Middle frontal gyrus (tissue), 1 donor: ENCODE results near the gene SPATA32.

Experiments used
- DNase-seq: peaks from one replicate; pipeline ENCODE4 v3.0.0-alpha.2; 2015; ENCODE audit warnings: low spot score; ENCODE audit errors: extremely low spot score

SPATA32 gene

GRCh38 chr17:45230410-45230786 lies 31.5 kb downstream of the SPATA32 start:
- DNase-seq: no peak

DNA sequence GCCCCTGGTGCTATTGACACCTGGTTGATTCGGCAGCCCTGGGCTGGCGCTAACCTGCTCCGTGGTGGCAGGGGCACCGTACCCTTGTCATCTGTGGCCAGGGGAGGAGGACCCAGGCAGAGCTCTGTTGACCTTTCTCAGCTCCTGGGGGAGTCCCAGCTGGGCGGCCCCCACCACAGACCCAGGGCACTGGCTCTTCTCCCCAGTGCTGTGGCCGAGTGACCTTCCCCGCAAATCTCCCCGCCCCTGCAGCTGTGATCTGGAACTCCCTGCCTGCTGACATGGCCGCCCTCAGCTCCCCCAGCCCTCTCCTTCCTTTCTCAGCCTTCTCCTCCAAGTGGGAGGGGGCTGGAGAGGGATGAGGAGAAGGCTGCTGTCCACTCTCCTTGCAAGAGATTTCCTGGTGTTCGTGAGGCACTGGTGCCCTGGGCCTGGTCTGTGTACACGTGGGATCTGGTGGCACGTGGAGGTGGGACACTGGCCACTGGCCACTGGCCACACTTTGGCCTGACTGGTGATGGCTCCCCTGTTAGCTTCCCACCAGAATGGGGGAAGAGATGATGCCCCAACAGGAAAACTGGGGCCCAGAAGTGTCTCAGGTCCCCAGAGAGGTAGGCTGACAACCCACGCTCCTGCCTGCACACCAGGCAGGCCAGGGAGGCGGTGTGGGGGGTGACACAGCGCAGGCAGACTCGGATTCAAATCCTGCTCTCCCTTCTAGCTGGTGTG lies 32.0 kb downstream of the SPATA32 start:
- no peak for DNase-seq

GRCh38 chr17:45228763-45229539 lies 32.9 kb downstream of the SPATA32 start:
- DNase-seq: no peak

GRCh38 chr17:45227926-45228762 lies 33.8 kb downstream of the SPATA32 start:
- DNase-seq: no peak

- DNase-seq: no peak
Observed at GRCh38 chr17:45227101-45227925, 34.6 kb downstream of the SPATA32 start.

- no peak for DNase-seq
Observed at GRCh38 chr17:45226576-45226975, 35.3 kb downstream of the SPATA32 start.

DNA sequence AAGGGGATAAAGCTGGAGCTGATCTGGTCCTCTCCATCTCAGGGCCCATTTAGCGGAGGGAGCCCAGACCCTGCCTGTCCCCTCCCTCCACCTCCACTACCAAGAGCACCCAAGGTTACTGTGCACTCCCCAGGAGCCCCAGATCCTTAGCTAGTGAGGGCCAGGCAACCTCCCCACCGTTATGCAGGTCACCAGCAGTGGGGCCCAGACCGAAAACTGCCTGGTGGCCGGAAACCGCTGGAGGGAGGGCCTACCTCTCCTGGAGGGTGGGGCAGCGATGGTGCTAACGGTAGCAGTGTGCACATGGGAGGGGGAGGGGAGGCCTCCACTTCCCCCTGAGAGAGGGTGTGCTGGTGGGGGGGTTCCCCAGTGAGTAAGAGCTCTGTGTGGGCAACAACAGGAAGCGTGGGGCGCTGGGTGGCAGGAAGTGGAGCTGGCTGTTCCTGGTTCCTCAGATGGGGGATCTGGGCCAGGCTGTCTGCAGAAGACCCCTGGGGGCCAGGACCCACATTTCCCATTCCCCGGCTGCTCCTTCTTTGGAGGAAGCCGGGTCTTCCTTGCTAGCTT lies 35.8 kb downstream of the SPATA32 start:
- no peak for DNase-seq

- no peak for DNase-seq
Observed at GRCh38 chr17:45225051-45225700, 36.7 kb downstream of the SPATA32 start.

DNA sequence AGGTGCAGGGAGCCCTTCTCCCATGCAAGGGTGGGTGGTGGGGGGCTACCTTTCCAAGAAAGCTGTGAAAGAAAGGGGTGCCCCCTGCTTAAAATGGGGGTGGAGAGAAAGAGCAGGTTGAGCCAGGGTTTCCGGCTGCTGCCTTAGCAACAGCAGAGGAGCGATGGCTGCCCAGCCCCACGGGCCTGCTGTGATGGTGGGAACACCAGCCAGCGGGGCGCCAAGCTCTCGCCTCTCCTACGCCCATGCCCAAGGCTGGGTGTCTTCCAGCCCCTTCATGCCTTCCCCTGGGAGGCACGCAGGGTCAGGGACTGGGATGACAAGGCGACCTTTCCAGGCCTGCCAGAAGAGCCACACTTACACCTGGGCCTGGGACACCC lies 37.2 kb downstream of the SPATA32 start:
- DNase-seq: no peak

DNA sequence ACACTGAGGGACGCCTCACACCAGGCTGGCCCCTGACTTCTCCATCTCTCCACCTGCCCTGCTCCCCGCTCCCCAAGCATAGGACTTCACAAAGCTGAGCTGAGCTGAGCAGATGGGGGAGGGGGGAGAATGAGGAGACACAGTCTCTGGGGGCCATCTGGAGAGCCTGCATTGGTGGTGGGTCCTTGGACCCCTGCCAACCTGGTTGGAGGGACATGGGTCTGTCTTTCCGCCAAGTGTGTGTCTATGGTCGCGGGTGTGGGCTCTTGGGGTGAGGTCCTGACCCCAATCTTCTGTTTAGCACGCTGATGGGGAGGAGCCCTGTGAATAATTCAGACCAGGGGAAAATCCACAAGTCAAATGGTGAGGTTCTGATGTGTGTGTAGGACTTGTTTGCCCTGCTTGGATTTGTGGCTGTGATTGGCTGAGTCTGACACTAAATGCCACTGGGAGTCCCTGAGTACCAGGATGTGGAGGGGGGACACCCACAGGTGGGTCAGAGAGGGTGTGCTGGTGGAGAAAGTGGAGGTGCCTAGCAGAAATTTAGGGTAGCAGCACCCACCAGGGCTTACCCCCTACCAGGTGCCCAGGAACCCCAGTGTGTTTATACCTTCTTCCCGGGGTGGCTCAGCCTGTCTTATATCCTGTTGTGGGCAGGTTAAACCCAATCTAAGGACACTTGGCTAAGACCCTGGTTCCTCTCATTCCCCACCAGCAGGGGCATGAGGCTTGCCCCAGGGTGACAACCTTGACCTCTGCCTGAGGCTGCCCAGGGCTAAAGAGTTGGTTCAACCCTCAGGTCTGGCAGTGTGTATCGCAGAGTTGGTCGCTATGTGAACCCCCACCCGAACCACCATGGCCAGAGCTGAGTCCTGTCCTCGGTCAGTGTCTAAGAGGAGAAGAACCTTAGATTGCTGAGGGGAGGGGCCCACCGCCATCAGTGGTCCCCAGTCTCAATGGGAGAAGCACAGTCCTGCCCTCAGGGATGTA lies 38.1 kb downstream of the SPATA32 start:
- DNase-seq: no peak

GRCh38 chr17:45222996-45223538 lies 38.8 kb downstream of the SPATA32 start:
- no peak for DNase-seq

DNA sequence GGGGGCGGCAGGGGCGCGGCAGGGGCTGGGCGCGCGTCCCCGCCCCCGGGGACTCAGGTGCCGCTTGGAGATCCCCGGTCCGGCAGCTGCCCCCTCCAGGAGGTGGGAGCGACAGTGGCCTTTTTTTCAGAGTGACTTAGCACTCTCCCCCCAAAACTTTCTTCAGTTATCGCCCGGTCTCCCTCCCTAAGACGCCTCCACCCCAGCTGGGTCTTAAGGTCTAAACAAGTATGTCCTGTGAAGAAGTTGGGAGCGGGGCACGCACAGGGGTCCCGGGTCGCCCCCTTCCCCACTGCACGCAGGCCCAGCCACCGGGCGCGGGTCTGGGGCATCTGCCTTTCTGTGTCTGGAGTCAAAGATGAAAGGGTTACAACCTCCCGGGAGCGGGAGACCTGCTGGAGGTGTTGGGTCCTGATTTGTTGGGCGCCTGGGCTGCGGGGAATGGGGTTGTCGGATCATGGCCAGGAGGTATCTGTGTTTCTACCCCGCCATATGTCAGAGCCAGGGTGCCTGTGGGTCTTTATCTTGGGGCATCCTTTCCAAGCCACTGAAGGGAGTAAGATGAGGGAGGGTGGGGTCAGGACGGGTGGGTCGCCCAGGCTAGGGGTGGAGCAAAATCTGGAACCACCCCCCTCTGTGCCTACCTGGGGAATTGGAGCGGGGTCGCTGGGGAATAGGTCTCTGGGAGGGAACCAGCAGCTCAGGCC lies 39.5 kb downstream of the SPATA32 start:
- no peak for DNase-seq

DNA sequence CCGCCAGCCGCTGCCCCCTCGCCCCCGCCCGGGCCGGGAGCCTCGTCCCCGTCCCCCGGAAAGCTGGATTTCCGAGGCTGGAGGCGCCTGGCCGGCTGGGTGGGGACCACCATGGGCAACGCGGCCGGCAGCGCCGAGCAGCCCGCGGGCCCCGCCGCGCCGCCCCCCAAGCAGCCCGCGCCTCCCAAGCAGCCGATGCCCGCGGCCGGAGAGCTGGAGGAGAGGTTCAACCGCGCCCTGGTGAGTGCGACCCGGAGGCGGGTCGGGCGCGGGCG lies 39.9 kb downstream of the SPATA32 start:
- DNase-seq: no peak

DNA sequence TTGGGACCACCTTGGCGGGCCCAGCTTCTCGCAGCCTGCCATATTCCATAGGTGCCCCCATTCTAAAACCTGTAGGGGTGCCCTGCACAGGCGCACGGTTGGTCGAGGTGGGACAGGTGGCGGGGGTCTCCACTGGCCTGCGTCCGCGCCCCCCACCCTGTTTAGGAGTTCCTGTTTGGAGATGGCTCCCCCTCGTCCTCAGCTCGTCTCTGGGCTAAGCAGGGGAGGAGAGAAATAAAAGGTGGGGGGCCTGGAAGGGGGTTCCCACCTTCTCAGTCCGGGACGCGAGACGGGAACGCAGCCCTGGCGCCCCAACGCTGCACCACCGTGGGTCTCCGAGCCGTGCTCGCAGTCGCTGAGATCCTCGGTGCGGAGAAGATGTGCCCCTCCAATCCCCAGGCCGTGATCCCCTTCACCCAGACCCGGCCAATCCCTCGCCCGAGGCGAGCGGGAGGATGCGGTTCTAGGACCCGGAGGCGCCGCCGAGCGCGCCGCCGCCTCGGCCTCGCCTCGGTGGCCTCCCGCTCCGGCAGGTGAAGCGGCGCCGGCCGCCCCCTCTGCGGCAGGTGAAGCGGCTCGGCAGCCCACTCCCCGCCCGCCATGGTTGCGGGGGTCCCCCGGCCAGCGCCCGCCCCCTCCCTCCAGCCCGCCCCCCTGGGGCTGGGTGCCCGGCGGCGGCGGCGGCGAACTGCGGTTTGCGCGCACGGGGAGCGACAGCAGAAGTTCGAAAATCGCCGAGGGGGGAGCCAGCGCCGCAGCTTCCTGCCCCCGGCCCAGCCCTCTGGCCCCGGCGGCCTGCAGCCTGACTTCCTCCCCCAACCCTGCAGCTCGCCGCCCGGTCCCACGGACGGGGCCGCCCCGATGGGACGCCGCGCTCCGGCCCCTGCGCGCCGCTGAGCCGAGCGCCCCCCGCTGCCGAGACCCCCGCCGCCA lies 40.5 kb downstream of the SPATA32 start, which contains the start of gene FMNL1:
Gene FMNL1, plus strand, starts transcription at position 805 of the 933 bp plus-strand sequence. CDS start 240 bp downstream, outside the sequence.
- no peak for DNase-seq

GRCh38 chr17:45220079-45220478 lies 41.8 kb downstream of the SPATA32 start:
- DNase-seq: no peak

- no peak for DNase-seq
Observed at GRCh38 chr17:45218895-45219661, 42.8 kb downstream of the SPATA32 start.
